ENCODE data around the gene EPS8L2.

EPS8L2 gene

DNA sequence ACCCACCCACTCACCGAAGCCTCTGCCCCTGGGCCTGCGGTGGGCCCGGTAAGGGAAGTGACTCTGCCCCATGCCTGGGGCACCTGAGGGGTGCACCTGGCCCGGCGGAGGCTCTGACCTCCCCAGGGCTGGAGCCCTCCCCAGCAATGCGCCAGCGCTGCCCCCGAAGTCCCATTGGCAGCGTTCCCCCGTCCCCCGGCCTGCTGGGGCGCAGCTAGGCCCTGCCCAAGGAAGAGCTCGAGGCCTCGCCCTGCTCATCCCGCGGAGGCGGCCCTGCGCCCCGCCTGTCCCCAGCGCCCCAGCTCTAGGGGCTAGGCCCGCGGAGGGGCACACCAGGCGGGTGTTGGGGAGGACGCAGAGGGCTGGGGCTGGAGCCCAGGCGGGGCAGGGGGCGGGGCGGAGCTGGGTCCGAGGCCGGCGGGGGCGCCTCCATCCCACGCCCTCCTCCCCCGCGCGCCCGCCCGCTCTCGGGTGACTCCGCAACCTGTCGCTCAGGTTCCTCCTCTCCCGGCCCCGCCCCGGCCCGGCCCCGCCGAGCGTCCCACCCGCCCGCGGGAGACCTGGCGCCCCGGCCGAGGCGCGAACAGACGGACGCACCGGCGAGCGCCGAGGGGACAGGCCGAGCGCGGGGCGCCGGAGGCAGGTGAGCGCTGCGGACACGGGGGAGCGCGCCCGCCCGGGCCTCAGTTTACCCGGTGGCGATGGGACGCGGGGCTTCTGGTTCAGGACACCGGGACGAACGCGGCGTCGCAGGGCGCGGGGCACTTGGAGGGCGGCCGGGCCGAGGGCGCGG lies at the start of gene EPS8L2:
TSS of gene EPS8L2 (plus strand) at position 586 of the 793 bp plus-strand sequence. CDS start 3,177 bp downstream, outside the sequence.
- no peak for DNase-seq (ENCODE audit: low spot score)

DNA sequence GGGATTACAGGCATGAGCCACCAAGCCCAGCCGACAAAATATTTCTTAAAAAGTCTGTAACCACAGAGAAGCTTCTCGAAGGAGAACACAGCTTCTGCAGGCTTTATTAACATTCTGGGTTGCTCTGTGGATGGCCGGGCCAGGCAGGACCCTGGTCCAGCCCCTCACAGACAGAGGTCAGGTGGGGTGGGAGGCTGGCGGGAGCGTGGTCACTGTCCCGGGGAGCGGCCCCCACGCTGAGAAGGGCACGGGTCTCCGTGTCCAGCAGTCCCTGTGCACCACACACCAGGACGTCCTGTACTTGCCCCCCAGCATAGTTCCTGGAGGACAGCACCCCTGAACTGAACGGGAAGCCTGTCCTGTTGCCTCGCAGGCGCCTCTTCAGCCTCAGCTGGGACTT lies 49.6 kb upstream of the EPS8L2 start:
- no peak for DNase-seq (ENCODE audit: low spot score)

DNA sequence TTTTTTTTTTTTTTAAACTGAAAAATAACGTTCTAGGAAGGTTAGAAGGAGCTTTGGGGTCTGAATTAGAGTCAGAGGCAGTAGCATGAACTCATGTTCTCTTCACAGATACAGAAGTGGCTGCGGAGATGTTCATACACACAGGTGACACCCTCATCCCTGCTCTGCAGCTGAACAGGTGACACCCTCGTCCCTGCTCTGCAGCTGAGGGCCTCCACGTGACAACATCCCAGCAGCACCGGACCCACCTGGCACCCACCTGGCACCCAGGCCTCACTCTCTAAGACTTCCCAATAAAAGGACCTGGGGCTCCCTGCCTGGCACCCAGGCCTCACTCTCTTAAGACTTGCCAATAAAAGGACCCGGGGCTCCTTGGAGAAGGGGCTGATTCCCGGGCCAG lies 49.2 kb upstream of the EPS8L2 start:
- no peak for DNase-seq (ENCODE audit: low spot score)

DNA sequence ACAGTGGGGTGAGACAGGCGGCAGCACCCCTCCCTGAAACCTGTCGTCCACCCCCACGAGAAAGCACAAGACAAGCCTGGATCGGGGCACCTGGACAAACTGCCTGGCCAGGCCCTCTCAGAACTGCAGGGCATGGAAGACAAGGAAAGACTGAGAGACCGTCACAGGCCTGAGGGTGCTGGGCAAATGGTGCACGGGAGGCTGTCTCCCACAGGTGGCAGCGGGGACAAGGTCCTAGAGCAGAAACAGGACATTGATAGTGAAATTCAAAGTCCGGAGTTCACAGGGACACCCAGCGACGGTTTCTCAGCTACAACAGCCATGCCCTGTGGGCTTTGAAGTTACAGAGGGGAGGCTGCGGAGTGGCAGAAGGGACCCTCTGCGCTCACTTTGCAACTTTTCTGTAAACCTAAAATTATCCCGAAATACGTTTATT lies 48.3 kb upstream of the EPS8L2 start:
- DNase-seq (ENCODE audit: low spot score) = no peak

DNA sequence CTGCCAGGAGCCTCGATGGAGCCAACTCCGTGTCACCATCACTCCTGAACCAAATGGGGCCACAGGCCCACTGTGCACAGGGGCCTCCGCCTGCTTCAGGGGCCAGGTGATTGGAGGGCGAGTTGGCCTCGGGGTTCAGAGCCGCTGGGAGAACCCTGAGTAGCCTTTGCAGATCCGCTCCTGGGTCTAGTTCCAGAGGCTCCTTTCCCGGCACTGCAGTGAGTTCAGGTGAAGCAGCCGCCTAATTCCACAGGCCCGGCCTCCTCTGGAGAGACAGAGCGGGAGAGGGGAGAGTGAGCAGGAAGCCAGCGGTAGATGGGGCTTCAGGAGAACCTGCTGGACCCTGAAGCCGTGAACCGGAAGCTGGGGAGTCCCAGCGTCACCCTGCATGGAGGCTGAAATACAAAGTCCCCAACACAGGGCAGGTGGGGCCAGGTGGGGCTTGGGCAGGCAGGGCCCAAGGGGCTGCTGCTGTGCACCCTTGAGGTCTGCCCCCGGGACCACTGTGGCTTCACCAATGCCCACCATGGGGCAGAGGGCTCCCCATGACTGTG lies 46.4 kb upstream of the EPS8L2 start:
- DNase-seq (ENCODE audit: low spot score) = no peak

DNA sequence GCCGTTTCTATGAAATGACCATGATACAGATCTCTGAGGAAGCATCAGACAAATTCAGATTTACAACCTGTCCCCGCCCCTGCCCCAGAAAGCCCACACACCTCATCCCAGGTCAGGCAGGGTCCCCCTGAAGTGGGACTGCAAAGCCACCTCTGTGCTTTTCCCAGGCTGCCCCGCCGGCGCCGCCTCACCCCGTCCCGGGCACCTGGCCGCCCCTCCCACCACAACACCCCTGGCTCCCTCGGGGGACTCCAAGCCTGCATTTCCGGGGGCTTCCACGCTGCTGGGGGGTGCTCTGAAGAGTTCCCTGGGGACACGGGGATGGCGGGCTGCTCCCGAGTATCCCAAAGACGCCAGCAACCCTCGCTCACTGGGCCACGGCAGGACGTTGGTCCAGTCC lies 45.8 kb upstream of the EPS8L2 start:
- no peak for DNase-seq (ENCODE audit: low spot score)

DNA sequence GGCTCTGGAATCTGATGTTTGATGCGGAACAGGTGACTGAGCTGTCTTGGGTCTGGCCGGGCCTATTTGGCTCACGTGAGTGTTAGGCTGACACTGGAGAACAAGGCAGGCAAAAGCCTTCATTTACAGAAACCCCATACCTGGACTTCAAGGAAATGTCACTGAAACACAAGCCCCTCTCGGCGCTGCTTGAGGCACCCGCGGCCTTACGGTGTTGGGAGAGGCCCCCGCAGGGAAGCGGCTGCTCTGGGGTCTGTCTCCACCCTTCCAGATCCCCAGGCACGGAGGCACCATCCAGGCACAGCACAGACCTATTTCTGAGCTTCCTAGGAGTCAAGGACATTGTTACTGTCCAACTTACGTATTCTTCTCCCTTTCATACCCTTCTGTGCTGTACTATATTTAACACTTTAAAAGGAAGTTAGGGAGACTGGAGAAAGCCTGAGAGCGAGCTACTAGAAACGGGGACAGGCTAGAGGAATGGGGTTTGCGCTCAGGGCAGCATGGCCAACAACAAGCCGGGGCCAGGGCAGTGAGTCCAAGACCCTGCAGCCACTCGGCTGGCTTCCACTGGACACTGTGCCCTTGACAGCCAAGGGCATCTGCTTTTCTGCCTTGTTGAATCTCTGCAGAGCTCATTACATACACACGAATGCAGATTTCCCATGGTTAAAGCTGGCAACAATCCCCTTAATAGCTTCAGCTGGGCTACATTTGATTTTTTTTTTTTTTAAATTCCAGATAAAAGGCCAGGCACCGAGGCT lies 45.2 kb upstream of the EPS8L2 start:
- no peak for DNase-seq (ENCODE audit: low spot score)

DNA sequence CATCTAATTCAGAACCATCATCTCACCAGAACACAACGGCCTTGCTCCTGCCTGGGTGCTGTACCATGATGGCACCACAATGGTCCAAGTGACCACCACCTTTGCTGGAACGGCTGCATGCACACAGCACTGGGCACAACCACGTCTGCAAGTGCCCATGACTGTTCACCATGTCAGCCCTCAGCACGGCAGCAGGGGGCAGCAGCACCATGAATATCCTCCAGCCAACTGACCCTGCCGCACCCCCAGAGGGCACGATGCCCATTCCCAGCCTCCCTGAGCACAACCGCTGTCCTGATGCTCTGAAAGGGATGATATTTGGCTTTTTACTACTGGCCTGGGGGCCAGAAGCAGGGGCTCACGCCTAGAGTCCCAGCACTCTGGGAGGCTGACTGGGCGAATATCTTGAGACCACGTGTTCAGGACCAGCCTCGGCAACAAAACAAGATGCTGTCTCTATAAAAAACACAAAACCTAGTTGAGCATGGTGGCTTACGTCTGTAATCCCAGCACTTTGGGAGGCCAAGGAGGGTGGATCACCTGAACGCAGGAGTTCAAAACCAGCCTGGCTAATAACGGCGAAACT lies 43.2 kb upstream of the EPS8L2 start:
- no peak for DNase-seq (ENCODE audit: low spot score)

DNA sequence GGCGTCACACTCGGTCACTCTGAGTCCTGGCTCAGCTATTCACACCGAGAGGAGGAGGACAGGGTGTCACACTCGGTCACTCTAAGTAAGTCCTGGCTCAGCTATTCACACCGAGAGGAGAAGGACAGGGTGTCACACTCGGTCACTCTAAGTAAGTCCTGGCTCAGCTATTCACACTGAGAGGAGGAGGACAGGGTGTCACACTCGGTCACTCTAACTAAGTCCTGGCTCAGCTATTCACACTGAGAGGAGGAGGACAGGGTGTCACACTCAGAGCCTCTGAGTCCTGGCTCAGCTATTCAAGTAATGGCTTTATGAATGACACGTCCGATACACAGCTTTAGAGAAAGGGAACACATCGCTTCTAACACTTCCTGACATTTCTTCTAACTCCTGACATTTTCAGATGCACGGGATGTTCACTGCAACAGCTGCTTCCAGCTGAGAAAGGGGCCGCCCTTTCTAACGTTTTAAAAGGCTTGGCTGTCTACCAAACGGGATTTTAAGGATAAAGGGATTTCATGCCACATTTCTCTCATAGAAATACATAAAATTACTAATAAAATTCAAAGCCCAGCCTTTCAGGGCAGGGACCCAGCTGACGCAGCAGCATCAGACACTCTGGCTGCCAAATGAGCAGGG lies 40.8 kb upstream of the EPS8L2 start:
- DNase-seq (ENCODE audit: low spot score) = no peak

DNA sequence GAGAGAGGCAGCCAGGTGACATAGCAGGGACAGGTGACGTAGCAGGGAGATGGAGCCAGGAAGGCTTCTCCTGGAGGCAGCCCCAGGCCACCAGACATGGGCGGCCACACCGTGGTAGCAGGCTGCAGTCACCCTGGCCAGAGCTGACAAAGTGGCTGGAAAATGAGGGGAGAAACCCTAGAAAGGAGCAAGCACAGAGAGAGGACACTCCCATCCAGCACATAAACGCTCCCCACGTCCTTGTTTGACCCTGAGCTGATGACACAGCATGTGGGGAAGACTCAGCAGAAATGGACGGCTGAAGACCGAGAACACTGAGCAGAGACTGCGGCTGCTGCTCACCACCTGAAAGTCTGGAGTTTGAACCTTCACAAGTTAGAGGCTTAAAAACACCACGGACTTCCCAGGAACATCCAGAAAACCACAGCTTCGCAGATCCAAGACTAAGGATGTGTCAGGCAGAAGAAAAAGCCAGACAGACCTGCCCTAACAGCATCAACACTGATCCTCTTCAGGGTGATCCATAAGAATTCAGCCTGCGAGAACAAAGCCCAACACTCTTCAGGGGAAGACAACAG lies 40.2 kb upstream of the EPS8L2 start:
- DNase-seq (ENCODE audit: low spot score) = no peak

DNA sequence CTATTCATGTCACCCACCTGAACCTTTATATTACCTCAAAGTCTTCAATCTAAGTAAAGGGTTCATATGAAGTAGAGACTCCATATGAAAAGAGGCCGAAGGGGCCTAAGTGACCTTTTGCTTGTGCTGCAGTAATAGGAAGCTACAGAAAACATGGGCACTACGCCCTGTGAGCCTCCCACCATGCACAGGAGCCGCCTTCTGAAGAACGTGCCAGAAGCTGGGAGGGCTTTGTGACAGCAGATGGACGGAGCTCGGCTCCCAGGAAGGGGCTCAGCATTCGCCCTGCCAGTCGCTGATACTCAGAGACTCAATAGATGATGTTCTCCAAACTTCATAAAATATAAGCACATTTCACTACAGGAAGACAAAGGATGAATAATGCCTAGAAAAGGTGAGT lies 32.2 kb upstream of the EPS8L2 start:
- DNase-seq (ENCODE audit: low spot score) = no peak

DNA sequence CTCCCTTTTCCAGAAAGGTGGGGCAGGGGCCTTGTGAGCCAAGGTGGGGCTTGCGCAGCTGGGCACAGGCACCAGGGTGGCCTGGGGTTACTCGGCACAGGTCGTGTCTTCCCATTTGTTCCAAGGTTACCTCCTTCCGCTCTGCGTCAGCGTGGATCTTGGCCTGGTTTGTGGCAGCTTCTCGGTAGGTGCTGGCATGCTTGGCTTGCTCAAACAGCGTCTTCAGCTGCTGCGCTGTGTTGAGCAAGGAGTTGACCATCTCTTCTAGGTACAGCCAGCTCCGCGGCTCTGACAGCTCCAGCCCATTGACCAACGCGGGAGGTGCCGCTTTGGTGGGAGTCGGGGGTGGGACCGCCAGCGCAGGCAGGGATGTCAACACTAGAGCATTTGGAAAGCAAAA lies 31.6 kb upstream of the EPS8L2 start:
- no peak for DNase-seq (ENCODE audit: low spot score)

DNA sequence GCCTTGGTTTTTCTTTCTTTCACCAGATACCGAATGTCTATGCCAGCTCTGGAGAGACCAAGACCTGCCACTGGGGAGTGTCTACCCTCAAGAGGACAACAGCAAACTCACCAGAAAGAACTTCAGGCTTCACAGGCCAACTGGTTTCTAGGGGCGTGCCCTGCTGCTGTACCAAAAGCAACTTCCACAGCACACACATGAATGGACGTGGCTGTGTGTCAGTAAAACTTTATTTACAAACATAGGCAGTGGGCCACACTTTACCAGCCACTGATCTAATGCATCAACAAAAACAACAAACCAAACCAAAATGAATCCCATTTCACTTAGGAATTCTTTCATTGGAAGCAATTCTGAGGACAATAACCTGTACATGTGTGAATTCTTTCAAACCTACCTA lies 27.7 kb upstream of the EPS8L2 start:
- no peak for DNase-seq (ENCODE audit: low spot score)

DNA sequence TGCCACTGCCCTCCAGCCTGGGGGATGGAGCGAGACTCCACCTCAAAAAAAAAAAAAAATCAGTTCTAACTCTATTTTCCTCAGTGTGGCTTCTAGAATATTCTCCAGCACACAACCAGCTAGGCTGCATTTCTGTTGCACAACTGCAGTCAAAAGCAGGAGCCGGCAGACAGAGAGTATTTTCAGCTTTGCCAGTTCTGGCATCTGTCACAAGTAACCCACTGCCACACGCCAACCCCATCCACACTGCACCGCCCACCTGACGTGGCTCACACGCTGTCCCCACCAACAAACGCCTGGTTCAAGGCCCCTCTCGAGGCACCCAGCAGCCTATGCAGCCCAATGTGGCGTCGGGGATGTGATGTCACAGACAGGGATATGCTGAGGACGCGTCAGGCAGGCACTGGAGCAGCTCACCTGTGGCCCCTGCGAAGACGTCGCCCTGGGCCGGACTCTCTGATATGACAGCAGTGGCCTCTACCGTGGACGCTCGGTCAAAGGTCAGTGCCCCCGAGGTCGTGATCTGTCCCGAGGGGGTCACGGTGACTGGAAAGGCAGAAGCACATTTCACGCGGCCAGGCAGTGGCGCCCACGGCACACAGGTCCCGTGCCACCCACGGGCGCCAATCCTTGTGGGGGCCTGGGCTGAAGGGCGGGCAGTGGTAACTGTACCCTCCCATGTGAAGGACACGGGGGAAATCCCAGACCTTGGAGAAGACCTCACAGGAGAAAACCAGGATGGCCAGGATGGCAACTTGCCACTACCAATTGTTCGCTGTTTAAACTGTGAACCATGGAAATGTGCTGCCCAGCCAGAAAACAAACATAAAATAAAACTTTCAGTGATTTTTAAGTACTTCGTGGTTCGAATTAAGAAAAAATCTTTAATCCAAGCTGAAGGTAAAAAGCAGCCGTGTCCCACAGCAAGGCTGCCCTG lies 26.5 kb upstream of the EPS8L2 start:
- DNase-seq (ENCODE audit: low spot score) = no peak

DNA sequence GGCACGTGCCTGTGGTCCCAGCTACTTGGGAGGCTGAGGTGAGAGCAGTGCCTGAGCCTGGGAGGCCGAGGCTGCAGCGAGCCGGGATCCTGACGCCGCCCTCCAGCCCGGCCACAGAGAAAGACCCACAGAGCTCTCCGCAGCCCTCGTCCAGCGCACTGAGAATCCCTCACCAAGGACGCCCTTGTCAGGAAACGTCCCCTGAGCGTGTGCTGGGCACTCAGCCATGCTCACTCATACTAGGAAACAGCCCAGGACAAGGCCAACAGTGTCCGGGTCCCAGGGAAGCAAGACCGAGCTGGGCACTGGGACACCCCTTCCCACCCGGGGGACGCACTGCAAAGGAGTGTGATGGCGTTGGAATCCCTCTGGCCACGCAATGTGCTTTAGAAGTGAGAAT lies 25.6 kb upstream of the EPS8L2 start:
- no peak for DNase-seq (ENCODE audit: low spot score)

DNA sequence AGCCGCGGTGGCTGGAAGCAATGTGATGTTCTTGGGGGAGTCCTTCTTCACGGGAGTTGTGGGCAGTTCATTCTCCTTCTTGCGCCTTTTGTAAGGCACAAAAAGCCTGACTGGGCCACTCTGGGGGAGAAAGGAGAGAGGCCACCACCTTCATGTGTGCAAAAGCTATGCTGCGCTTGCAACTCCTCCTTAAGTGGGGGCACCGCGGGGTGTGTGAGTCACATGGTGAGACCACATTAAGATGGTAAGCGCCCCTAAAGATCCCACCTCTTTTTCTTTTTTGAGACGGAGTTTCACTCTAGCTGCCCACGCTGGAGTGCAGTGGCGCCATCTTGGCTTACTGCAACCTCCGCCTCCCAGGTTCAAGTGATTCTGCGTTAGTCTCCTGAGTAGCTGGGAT lies 25.1 kb upstream of the EPS8L2 start:
- no peak for DNase-seq (ENCODE audit: low spot score)

DNA sequence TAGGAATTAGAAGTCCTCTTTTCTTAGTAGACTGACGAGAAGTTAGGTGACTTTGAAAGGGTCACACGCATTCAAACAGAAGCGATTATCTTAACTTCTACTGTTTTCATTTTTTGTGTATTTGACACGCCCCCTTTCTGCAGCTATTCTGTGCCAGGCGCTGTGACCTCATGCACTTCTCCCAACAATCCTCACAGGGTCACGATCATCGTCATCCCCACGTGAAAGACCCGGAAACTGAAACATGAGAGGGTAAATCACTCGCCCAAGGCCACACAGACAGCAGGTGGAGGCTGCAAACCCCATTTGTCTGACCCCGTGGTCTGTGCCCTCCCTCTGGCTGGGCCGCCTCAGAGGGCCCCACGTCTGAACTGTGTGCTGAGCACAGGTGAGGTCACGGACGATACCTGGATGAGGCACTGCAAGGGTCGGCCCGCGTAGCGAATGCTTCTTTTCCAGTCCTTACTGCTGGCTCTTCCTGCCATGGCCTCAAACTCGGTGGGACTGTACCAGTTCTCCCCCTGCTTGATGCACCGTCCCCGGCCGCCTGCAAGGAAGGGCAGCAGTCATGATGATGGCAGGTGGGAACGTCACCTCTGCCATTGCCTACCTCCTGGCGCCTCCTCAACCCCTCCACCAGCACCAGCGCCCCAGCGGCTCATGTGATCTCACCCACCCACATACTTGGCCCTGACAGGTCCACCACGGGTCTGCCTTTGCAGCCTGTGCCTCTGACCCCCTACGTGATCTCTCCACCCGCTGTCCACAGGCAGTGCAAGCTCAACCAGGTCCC lies 19.4 kb upstream of the EPS8L2 start:
- no peak for DNase-seq (ENCODE audit: low spot score)

DNA sequence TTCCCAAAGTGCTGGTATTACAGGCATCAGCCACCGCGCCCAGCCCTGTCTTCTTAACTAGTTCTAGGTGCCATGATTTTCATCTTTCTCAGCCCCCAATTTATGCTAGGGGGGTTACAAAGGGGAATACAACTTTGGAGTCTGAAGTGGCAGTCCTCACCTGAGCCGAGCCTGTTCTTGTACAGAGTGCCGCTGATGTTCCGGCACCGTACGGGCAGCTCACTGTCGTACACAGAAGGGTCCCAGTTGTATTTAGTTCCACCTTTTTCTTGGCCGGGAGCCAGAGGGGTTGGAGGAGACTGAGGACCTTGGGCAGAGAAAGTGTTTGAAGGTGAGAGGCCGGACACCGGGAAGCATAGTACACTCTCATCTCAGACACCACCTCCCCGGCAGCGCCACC lies 18.3 kb upstream of the EPS8L2 start:
- DNase-seq (ENCODE audit: low spot score) = no peak

DNA sequence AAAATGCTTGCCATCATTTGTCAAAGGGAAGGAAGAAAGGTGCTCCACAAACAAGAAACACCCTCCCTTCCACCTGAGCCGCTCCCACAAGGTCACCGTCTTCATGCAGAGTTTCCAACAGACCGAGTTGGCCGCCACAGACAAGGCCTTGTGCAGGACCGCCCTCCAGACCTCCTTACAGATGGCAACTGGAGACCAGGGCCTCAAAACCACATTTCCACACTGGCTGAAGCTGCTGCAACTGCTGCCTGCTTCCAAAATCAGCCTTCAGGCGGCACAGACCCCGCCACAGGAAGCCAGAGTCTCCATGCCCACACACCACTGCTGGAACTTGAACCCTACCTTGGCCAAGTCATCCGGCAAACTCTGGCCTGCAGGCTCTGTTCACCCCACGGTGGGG lies 17.4 kb upstream of the EPS8L2 start:
- no peak for DNase-seq (ENCODE audit: low spot score)

DNA sequence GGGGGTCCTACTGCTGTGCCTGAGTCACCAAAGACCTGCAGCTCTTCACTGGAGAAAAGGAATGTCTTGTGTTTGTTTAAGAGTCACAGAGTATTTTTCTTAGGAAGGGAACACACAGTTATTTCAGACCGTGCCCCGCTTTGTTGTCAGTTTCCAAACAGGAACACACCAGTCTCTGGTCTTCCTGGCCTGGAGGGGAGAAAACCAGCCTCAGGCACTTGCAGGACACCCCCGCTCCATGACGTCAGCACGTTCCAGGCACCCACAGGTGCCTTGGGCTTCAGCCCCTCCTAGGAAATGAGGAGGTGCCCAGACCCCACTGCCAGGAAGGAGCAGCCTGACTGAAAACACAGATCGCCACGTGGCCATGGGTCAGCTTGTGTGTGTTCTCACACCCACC lies 16.4 kb upstream of the EPS8L2 start:
- DNase-seq (ENCODE audit: low spot score) = no peak
